GM23338 (cell line): ENCODE measurements around the gene CEACAM7.

ENCODE experiments used
- CREB1 ChIP-seq: fragments of 250-450 bp; sonication (Bioruptor Pico); IDR thresholded peaks from 2 replicates; pipeline ENCODE4 v1.5.0; 2020; ENCODE audit warnings: low read depth, mild to moderate bottlenecking, moderate library complexity
- CTCF ChIP-seq, 2 experiments: fragments of 200-600 bp in 1 of 2; sonication (generic) in 1 of 2; conservative IDR thresholded peaks; 2 replicates each; pipeline versions ENCODE4 v1.5.1 to v1.6.1; 2016 to 2017; ENCODE audit warnings: antibody characterized with exemption in 2 of 2, low read depth in 2 of 2, mild to moderate bottlenecking in 2 of 2, moderate library complexity in 1 of 2
- EZH2phosphoT487 ChIP-seq: fragments of 200-600 bp; sonication (generic); IDR thresholded peaks from one replicate; pipeline ENCODE4 v1.8.1; 2018; ENCODE audit warnings: antibody characterized with exemption; ENCODE audit not compliant: unreplicated experiment
- POLR2AphosphoS5 ChIP-seq: IDR thresholded peaks from 2 replicates; pipeline ENCODE4 v1.6.1; 2016; ENCODE audit warnings: antibody characterized with exemption, low read depth
- STAT1 ChIP-seq: IDR thresholded peaks from one replicate; pipeline ENCODE4 v1.6.1; 2016; ENCODE audit warnings: antibody characterized with exemption; ENCODE audit not compliant: unreplicated experiment

- TF ChIP-seq CTCF (conservative IDR thresholded peaks at IDR 0.05; ENCODE audit: low read depth in 2 of 2), result no peak
- no peak for TF ChIP-seq POLR2AphosphoS5
- TF ChIP-seq STAT1, result no peak
- no peak for TF ChIP-seq EZH2phosphoT487
- no peak for TF ChIP-seq CREB1 (CRISPR knock-in tag)
These were observed 2.7 kb upstream of the CEACAM7 start for GRCh38 chr19:41690801-41691065.
